Hepatocyte (in vitro differentiated cells): ENCODE data around the gene AFAP1L2. TPM values are rescaled to one million over a fixed set of nuclear protein-coding genes. Genes with fewer than 3 reads are reported as not detected.

Experiments
- DNase-seq: peaks from one replicate; pipeline ENCODE4 v3.0.0-alpha.2; 2016; ENCODE audit warnings: low spot score
- H2AFZ ChIP-seq: fragments of 200-600 bp; sonication (generic); 2 replicates; pipeline ENCODE4 v1.6.0; 2016; ENCODE audit warnings: antibody characterized with exemption, mild to moderate bottlenecking
- H3K27ac ChIP-seq: fragments of 200-600 bp; sonication (generic); 2 replicates; pipeline ENCODE4 v1.5.1; 2016; ENCODE audit warnings: mild to moderate bottlenecking
- H3K27me3 ChIP-seq: fragments of 200-600 bp; sonication (generic); 2 replicates; pipeline ENCODE4 v1.6.1; 2016
- H3K36me3 ChIP-seq: fragments of 200-600 bp; sonication (generic); replicated peaks from 2 replicates; pipeline ENCODE4 v1.5.1; 2016; ENCODE audit warnings: low read depth; ENCODE audit not compliant: insufficient read depth
- H3K4me1 ChIP-seq: fragments of 200-600 bp; sonication (generic); 2 replicates; pipeline ENCODE4 v1.5.1; 2016; ENCODE audit warnings: mild to moderate bottlenecking, moderate library complexity; ENCODE audit not compliant: insufficient read depth
- H3K4me2 ChIP-seq: fragments of 200-600 bp; sonication (generic); 2 replicates; pipeline ENCODE4 v1.6.0; 2016
- H3K4me3 ChIP-seq: fragments of 200-600 bp; sonication (generic); 2 replicates; pipeline ENCODE4 v1.5.1; 2016; ENCODE audit warnings: mild to moderate bottlenecking
- H3K79me2 ChIP-seq: fragments of 200-600 bp; sonication (generic); 2 replicates; pipeline ENCODE4 v1.6.0; 2017; ENCODE audit warnings: mild to moderate bottlenecking
- H3K9me2 ChIP-seq: fragments of 200-600 bp; sonication (generic); replicated peaks from 2 replicates; pipeline ENCODE4 v1.6.0; 2017; ENCODE audit warnings: mild to moderate bottlenecking; ENCODE audit not compliant: insufficient read depth
- H3K9me3 ChIP-seq: fragments of 200-600 bp; sonication (generic); 2 replicates; pipeline ENCODE4 v1.5.1; 2016; ENCODE audit warnings: low read depth, mild to moderate bottlenecking
- H4K20me1 ChIP-seq: fragments of 200-600 bp; sonication (generic); 2 replicates; pipeline ENCODE4 v1.6.0; 2016; ENCODE audit warnings: mild to moderate bottlenecking; ENCODE audit not compliant: insufficient read depth, poor library complexity, severe bottlenecking
- EZH2 ChIP-seq: fragments of 200-600 bp; sonication (generic); IDR thresholded peaks from 2 replicates; pipeline ENCODE4 v1.6.1; 2016; ENCODE audit warnings: antibody characterized with exemption, mild to moderate bottlenecking, borderline replicate concordance
- EZH2phosphoT487 ChIP-seq: fragments of 200-600 bp; sonication (generic); IDR thresholded peaks from one replicate; pipeline ENCODE4 v1.6.1; 2018; ENCODE audit warnings: antibody characterized with exemption, mild to moderate bottlenecking, low read depth, moderate library complexity; ENCODE audit not compliant: unreplicated experiment, severe bottlenecking
- WGBS: methylation state at CpG from one replicate; pipeline ENCODE4 v1.1.6; 2016; ENCODE audit warnings: low lambda C conversion rate; ENCODE audit errors: missing lambda C conversion rate; 5-methylcytosine and 5-hydroxymethylcytosine counted together
- polyA plus RNA-seq: library from polyadenylated mRNA; unstranded; fragments of >200 nt; fragmentation: Nextera tagmentation; extraction: Ambion mirVana; gene quantifications from 2 replicates; pipeline ENCODE4 v1.2.1, GENCODE V29; 2016
- total RNA-seq: library from RNA; depleted of rRNA; stranded (reverse); fragments of >200 nt; gene quantifications from 2 replicates; pipeline ENCODE4 v1.2.3, GENCODE V29; 2014
- TF ChIP-seq, protein P1 (sequence below): fragments of 200-600 bp; sonication (generic); IDR thresholded peaks from 2 replicates; pipeline ENCODE4 v1.5.1; 2016; ENCODE audit warnings: antibody characterized with exemption, mild to moderate bottlenecking; ENCODE audit not compliant: poor library complexity

AFAP1L2 gene
- total and polyA plus RNA-seq, 2 experiments from 2014 or later = 6.1 to 9.6 TPM

DNA sequence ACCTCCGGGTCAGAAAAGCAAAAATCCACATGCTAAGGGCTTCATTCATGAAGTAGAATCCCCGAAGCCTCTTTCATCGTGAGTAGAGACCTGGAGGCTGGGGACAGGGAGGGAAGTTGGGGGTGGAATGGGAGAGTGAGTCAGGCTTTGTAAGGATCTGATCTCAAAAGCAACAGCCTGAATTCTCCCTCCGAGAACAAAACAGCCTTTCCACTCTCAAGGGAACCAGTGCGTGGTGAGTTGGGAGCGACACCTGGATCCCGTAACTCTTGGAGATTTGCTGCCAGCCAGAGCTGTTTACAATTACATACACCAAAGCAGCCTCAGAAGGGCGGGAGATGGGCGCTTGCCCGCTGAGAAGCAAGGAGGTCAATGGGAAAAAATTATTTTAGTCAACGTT, 10.8 kb downstream of the AFAP1L2 start:
- H3K9me3 ChIP-seq = no peaks in the 10 kb centered on the region
- no peaks in the 10 kb centered on the region for H3K79me2 ChIP-seq
- H3K27me3 ChIP-seq = no peaks in the 10 kb centered on the region
- no peak overlapping the region for H3K27ac ChIP-seq
- H2AFZ ChIP-seq = no peak overlapping the region
- H3K9me2 ChIP-seq = no peaks in the 10 kb centered on the region
- no peak overlapping the region for H3K4me2 ChIP-seq
- WGBS = 55% methylated on average over 11 of the region's 11 CpGs
- no peak for TF ChIP-seq EZH2
- no peak for TF ChIP-seq EZH2phosphoT487
- TF ChIP-seq, protein P1, sequence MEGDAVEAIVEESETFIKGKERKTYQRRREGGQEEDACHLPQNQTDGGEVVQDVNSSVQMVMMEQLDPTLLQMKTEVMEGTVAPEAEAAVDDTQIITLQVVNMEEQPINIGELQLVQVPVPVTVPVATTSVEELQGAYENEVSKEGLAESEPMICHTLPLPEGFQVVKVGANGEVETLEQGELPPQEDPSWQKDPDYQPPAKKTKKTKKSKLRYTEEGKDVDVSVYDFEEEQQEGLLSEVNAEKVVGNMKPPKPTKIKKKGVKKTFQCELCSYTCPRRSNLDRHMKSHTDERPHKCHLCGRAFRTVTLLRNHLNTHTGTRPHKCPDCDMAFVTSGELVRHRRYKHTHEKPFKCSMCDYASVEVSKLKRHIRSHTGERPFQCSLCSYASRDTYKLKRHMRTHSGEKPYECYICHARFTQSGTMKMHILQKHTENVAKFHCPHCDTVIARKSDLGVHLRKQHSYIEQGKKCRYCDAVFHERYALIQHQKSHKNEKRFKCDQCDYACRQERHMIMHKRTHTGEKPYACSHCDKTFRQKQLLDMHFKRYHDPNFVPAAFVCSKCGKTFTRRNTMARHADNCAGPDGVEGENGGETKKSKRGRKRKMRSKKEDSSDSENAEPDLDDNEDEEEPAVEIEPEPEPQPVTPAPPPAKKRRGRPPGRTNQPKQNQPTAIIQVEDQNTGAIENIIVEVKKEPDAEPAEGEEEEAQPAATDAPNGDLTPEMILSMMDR = no peak
- H3K4me1 ChIP-seq = peaks cover 9% of the 10 kb centered on the region
- DNase-seq = no peak
- no peaks in the 10 kb centered on the region for H4K20me1 ChIP-seq
- no peaks in the 10 kb centered on the region for H3K36me3 ChIP-seq
- H3K4me3 ChIP-seq = no peak overlapping the region

DNA sequence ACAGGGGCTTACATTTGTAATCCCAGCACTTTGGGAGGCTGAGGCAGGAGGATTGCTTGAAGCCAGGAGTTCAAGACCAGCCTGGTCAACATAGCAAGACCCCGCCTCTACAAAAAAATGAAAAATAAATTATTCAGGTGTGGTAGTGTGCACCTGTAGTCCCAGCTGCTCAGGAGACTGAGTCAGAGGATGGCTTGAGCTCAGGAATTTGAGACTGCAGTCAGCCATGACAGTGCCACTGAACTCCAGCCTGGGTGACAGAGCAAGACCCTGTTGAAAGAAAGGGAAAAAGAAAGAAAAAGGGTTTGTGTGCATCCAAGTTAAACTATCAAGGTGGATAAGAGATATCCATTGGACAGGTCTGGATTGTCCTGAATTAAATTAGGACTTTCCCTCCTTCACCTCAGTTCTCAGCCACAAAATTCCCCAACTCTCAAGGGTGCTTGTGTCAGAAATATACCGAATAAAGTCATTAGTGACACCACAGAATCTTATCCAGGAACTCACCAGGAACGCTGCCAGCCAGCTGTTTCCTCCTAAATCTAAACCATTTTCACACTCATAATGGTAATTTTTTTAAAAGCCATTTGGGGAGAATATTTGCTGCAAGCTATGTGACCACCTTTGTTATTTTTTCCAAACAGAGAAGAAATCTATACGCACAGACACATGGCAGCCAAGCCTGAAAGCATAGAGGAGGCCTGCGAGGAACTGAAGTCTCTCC, 12.0 kb downstream of the AFAP1L2 start:
- H3K27me3 ChIP-seq = no peaks in the 10 kb centered on the region
- no peaks in the 10 kb centered on the region for H4K20me1 ChIP-seq
- TF ChIP-seq EZH2phosphoT487 (no peak), EZH2 (no peak)
- TF ChIP-seq, protein P1 = no peak
- DNase-seq = no peak
- H3K79me2 ChIP-seq = no peaks in the 10 kb centered on the region
- no peaks in the 10 kb centered on the region for H3K9me2 ChIP-seq
- no peaks in the 10 kb centered on the region for H3K9me3 ChIP-seq
- 86% methylated on average over 5 of the region's 5 CpGs for WGBS
- H3K4me3 ChIP-seq = no peak overlapping the region
- no peak overlapping the region for H3K27ac ChIP-seq
- H3K36me3 ChIP-seq = no peaks in the 10 kb centered on the region
- H3K4me2 ChIP-seq = no peak overlapping the region
- H2AFZ ChIP-seq = no peak overlapping the region
- no peaks in the 10 kb centered on the region for H3K4me1 ChIP-seq

DNA sequence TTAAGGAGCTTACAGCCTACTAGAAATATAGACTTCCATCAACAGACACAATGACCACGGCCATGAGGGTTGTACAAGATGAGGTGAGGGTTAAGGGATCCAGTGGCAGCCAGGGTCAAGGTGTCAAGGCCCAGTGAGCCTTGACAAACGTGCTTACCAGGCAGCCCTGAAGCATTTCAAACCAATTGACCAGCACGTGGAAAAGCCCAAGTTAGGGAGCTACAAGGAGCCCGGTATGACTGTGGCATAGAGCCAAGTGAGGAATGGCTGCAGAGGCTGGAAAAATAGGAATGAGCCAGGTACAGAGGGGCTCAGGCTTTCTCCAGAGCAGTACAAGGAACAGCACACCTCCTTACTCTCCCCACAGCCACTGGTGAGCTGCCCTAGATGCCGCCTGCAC, 12.7 kb downstream of the AFAP1L2 start:
- Histone ChIP-seq H3K27ac (no peak overlapping the region), H3K4me1 (no peaks in the 10 kb centered on the region), H3K27me3 (no peaks in the 10 kb centered on the region), H2AFZ (no peak overlapping the region), H3K4me3 (no peak overlapping the region), H3K9me3 (no peaks in the 10 kb centered on the region), H3K4me2 (no peak overlapping the region), H3K36me3 (no peaks in the 10 kb centered on the region), H4K20me1 (no peaks in the 10 kb centered on the region), H3K9me2 (no peaks in the 10 kb centered on the region), H3K79me2 (no peaks in the 10 kb centered on the region)
- WGBS = 93% methylated on average over 5 of the region's 5 CpGs
- no peak for TF ChIP-seq EZH2
- TF ChIP-seq EZH2phosphoT487 = no peak
- no peak for DNase-seq

DNA sequence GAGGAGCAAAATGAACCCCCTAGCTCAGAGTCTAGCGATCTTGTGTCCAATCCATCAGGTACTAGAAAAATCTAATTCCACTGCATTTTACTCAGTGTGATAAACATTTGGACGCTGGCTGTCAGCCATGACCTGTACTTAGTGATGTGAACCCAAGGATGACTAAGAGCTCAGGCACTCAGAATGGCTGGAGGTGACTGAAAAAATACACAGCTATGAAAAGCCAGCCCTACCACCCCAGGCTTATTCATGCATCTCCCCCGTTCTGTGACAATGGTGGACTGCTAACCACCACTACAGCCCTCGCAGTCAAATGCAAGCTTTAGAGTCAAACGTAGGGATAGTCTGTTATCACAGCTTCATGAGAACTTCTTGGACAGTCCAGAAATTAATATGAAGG, 14.9 kb downstream of the AFAP1L2 start:
- DNase-seq = no peak
- Histone ChIP-seq H4K20me1 (no peaks in the 10 kb centered on the region), H3K27ac (no peak overlapping the region), H3K4me2 (no peak overlapping the region), H2AFZ (no peak overlapping the region), H3K9me3 (no peaks in the 10 kb centered on the region), H3K27me3 (no peaks in the 10 kb centered on the region), H3K36me3 (no peaks in the 10 kb centered on the region), H3K4me3 (no peak overlapping the region), H3K79me2 (no peaks in the 10 kb centered on the region), H3K9me2 (no peaks in the 10 kb centered on the region), H3K4me1 (no peaks in the 10 kb centered on the region)
- WGBS = 77% methylated on average over 5 of the region's 5 CpGs
- TF ChIP-seq EZH2phosphoT487 = no peak
